Esophagus muscularis mucosa (tissue), 4 donors: Measurements from ENCODE around the gene SH3BGR.

Source experiments
- CTCF ChIP-seq, 3 experiments: fragments of 200-600 bp in 2 of 3; fragments of 450-650 bp in 1 of 3; sonication (generic) in 2 of 3; IDR thresholded peaks; one replicate each; pipeline ENCODE4 v1.5.1; 2017 to 2019; ENCODE audit warnings: antibody characterized with exemption in 3 of 3, mild to moderate bottlenecking in 2 of 3, moderate library complexity in 1 of 3
- EP300 ChIP-seq: sonication (generic); formaldehyde crosslinking; IDR thresholded peaks from one replicate; pipeline ENCODE4 v1.6.1; 2017; ENCODE audit warnings: antibody characterized with exemption
- POLR2A ChIP-seq: fragments of 450-650 bp; IDR thresholded peaks from one replicate; pipeline ENCODE4 v1.6.1; 2017; ENCODE audit warnings: antibody characterized with exemption, moderate library complexity, mild to moderate bottlenecking, low read depth
- POLR2AphosphoS5 ChIP-seq, 2 donors: sonication (generic); formaldehyde crosslinking; IDR thresholded peaks; one replicate each; pipeline ENCODE4 v1.6.1; 2017; ENCODE audit warnings: antibody characterized with exemption in 2 of 2

GRCh38 chr21:39525129-39525528 is 73.4 kb downstream of the SH3BGR start:
- TF ChIP-seq CTCF (IDR thresholded peaks at IDR 0.05), result no peak
- TF ChIP-seq POLR2AphosphoS5 (IDR thresholded peaks at IDR 0.05), result no peak
- TF ChIP-seq EP300, result no peak
- TF ChIP-seq POLR2A, result no peak
